Measurements from ENCODE around the gene MELTF. TPM values are rescaled to one million over a fixed set of nuclear protein-coding genes. Genes with fewer than 3 reads are reported as not detected.

Gene MELTF
- total RNA-seq, 4 donors from 2014 or later, result 17.3 to 143 (median 50.7) TPM

GRCh38 chr3:197024881-197025735 lies 4.5 kb downstream of the MELTF start:
- peaks cover 0 to 28% (median 16%) of the 10 kb centered on the region in 4 donors for H3K4me1 ChIP-seq
- no peak overlapping the region for H3K27ac ChIP-seq
- H3K36me3 ChIP-seq, result no peaks in the 10 kb centered on the region
- no peak overlapping the region for H3K4me3 ChIP-seq
- TF ChIP-seq POLR2A (IDR thresholded peaks at IDR 0.05), result no peak
- no peak for TF ChIP-seq CTCF (IDR thresholded peaks at IDR 0.05)
- no peaks in the 10 kb centered on the region for H3K27me3 ChIP-seq
- H3K9me3 ChIP-seq, result no peaks in the 10 kb centered on the region
- DNase-seq, result peak in 1 of 3 donors; percentile 40

- peak in 1 of 3 donors; percentile 45 for DNase-seq
- Histone ChIP-seq H3K36me3 (no peaks in the 10 kb centered on the region), H3K4me1 (peaks cover 0 to 22% (median 11%) of the 10 kb centered on the region in 4 donors), H3K27ac (no peak overlapping the region), H3K4me3 (peak overlapping the region in 1 of 4 donors; percentile 29), H3K27me3 (no peaks in the 10 kb centered on the region), H3K9me3 (no peaks in the 10 kb centered on the region)
- TF ChIP-seq CTCF (IDR thresholded peaks at IDR 0.05) (no peak), POLR2A (IDR thresholded peaks at IDR 0.05) (no peak)
Observed at GRCh38 chr3:197023998-197024651, 5.5 kb downstream of the MELTF start.

GRCh38 chr3:197023241-197023997 lies 6.2 kb downstream of the MELTF start:
- peak; percentile 35 to 64 (median 62) for DNase-seq
- H3K27ac ChIP-seq, result peak overlapping the region in 1 of 4 donors; percentile 25
- H3K36me3 ChIP-seq, result no peaks in the 10 kb centered on the region
- peak overlapping the region in 1 of 4 donors; percentile 29 for H3K4me3 ChIP-seq
- peaks cover 0 to 15% (median 5%) of the 10 kb centered on the region in 4 donors for H3K4me1 ChIP-seq
- no peaks in the 10 kb centered on the region for H3K27me3 ChIP-seq
- no peaks in the 10 kb centered on the region for H3K9me3 ChIP-seq
- TF ChIP-seq CTCF (IDR thresholded peaks at IDR 0.05) (no peak), POLR2A (IDR thresholded peaks at IDR 0.05) (no peak)

- H3K4me3 ChIP-seq, result peak overlapping the region in 1 of 4 donors; percentile 21
- H3K9me3 ChIP-seq, result no peaks in the 10 kb centered on the region
- H3K27ac ChIP-seq, result peak overlapping the region in 1 of 4 donors; percentile 25
- peak; percentile 14 to 42 (median 40) for DNase-seq
- no peaks in the 10 kb centered on the region for H3K36me3 ChIP-seq
- peaks cover 0 to 14% (median 5%) of the 10 kb centered on the region in 4 donors for H3K4me1 ChIP-seq
- H3K27me3 ChIP-seq, result no peaks in the 10 kb centered on the region
- TF ChIP-seq CTCF (IDR thresholded peaks at IDR 0.05) (no peak), POLR2A (IDR thresholded peaks at IDR 0.05) (no peak)
Observed at GRCh38 chr3:197022405-197023231, 7.0 kb downstream of the MELTF start.

All from Peyer's patch (tissue), 4 donors.